GM12878 (cell line): ENCODE data around the gene HSD17B12. TPM values are rescaled to one million over a fixed set of nuclear protein-coding genes. Genes with fewer than 3 reads are reported as not detected.

Experiments
- BCL11A ChIP-seq: IDR thresholded peaks from 2 replicates; pipeline ENCODE4 v1.6.1; 2011; ENCODE audit warnings: low read depth, low read length
- BRCA1 ChIP-seq: IDR thresholded peaks from 2 replicates; pipeline ENCODE4 v1.6.1; 2011; ENCODE audit warnings: low read depth, low read length, improper control_type of control experiment
- CBFB ChIP-seq: IDR thresholded peaks from 2 replicates; pipeline ENCODE4 v1.6.1; 2016; ENCODE audit warnings: antibody characterized with exemption, low read depth
- CHD1 ChIP-seq: IDR thresholded peaks from 2 replicates; pipeline ENCODE4 v1.6.1; 2012; ENCODE audit warnings: low read depth, low read length, improper control_type of control experiment
- CHD4 ChIP-seq: fragments of 200-600 bp; sonication (generic); IDR thresholded peaks from 2 replicates; pipeline ENCODE4 v1.6.1; 2016; ENCODE audit warnings: mild to moderate bottlenecking
- ETV6 ChIP-seq, 2 experiments: fragments of 450-650 bp in 1 of 2; IDR thresholded peaks in 1 of 2; conservative IDR thresholded peaks in 1 of 2; 2 replicates each; pipeline ENCODE4 v1.6.1; 2014; ENCODE audit warnings: antibody characterized with exemption in 1 of 2, borderline replicate concordance in 1 of 2, low read depth in 1 of 2, mild to moderate bottlenecking in 1 of 2, moderate library complexity in 1 of 2
- JUNB ChIP-seq: IDR thresholded peaks from 2 replicates; pipeline ENCODE4 v1.6.1; 2016; ENCODE audit warnings: antibody characterized with exemption, mild to moderate bottlenecking
- MEF2B ChIP-seq: fragments of 450-650 bp; IDR thresholded peaks from 2 replicates; pipeline ENCODE4 v1.6.1; 2018; ENCODE audit warnings: mild to moderate bottlenecking, moderate library complexity; ENCODE audit not compliant: partially characterized antibody, poor library complexity, severe bottlenecking
- NFYA ChIP-seq: IDR thresholded peaks from 2 replicates; pipeline ENCODE4 v1.6.1; 2011; ENCODE audit warnings: low read depth, mild to moderate bottlenecking, low read length, improper control_type of control experiment, borderline replicate concordance
- NRF1 ChIP-seq: conservative IDR thresholded peaks from 2 replicates; pipeline ENCODE4 v1.6.1; 2011; ENCODE audit warnings: mild to moderate bottlenecking, low read depth, low read length, improper control_type of control experiment
- RAD21 ChIP-seq: IDR thresholded peaks from 2 replicates; pipeline ENCODE4 v1.6.1; 2011; ENCODE audit warnings: mild to moderate bottlenecking, low read depth, low read length, moderate library complexity; ENCODE audit not compliant: insufficient read depth
- RELA ChIP-seq: fragments of 450-650 bp; IDR thresholded peaks from 2 replicates; pipeline ENCODE4 v1.8.0; 2014; ENCODE audit warnings: borderline replicate concordance; ENCODE audit not compliant: partially characterized antibody
- RUNX3 ChIP-seq: IDR thresholded peaks from 2 replicates; pipeline ENCODE4 v1.6.1; 2012; ENCODE audit warnings: low read length, inconsistent platforms
- SIX5 ChIP-seq: IDR thresholded peaks from 2 replicates; pipeline ENCODE4 v1.6.1; 2011; ENCODE audit warnings: mild to moderate bottlenecking, low read depth, low read length, moderate library complexity; ENCODE audit not compliant: severe bottlenecking
- SMAD5 ChIP-seq: IDR thresholded peaks from 2 replicates; pipeline ENCODE4 v1.6.1; 2016; ENCODE audit warnings: antibody characterized with exemption, low read depth
- TAF1 ChIP-seq: IDR thresholded peaks from 2 replicates; pipeline ENCODE4 v1.6.1; 2011; ENCODE audit warnings: mild to moderate bottlenecking, low read depth, low read length, borderline replicate concordance
- TARDBP ChIP-seq: IDR thresholded peaks from 2 replicates; pipeline ENCODE4 v1.6.1; 2016; ENCODE audit warnings: borderline replicate concordance
- TCF12 ChIP-seq: IDR thresholded peaks from 2 replicates; pipeline ENCODE4 v1.6.1; 2011; ENCODE audit warnings: low read depth, mild to moderate bottlenecking, low read length
- ZNF24 ChIP-seq: fragments of 450-650 bp; IDR thresholded peaks from 2 replicates; pipeline ENCODE4 v1.6.1; 2017; ENCODE audit warnings: antibody characterized with exemption, mild to moderate bottlenecking
- ZNF384 ChIP-seq: IDR thresholded peaks from 2 replicates; pipeline ENCODE4 v1.6.1; 2012; ENCODE audit warnings: low read depth, mild to moderate bottlenecking, low read length, improper control_type of control experiment, borderline replicate concordance
- ZSCAN29 ChIP-seq: fragments of 450-650 bp; IDR thresholded peaks from 2 replicates; pipeline ENCODE4 v1.6.1; 2017; ENCODE audit warnings: mild to moderate bottlenecking, moderate library complexity
- polyA plus RNA-seq, 11 experiments: library from polyadenylated mRNA; depleted of rRNA in 4 of 11; unstranded in 6 of 11; stranded (reverse) in 5 of 11; fragments of >200 nt; fragmentation: Nextera tagmentation in 4 of 11; fragmentation: Illumina TruSeq in 1 of 11; extraction: Ambion mirVana in 4 of 11; extraction: Trizol in 1 of 11; gene quantifications; 1 replicate in 1 of 11; 2 replicates in 10 of 11; pipeline versions ENCODE4 v1.2.1 to v1.2.3, GENCODE V29; 2011 to 2016; ENCODE audit warnings: inconsistent platforms in 2 of 11, missing spikeins in 2 of 11, low read depth in 1 of 11
- total RNA-seq, 4 experiments: library from RNA; depleted of rRNA in 3 of 4; stranded (reverse); fragments of >200 nt in 3 of 4; fragmentation: Illumina TruSeq in 1 of 4; extraction: Trizol in 1 of 4; gene quantifications; 2 replicates each; pipeline versions ENCODE4 v1.2.1 to v1.2.3, GENCODE V29; 2013 to 2021
- TF ChIP-seq, protein P1 (sequence below): fragments of 150-350 bp; IDR thresholded peaks from 2 replicates; pipeline ENCODE4 v1.6.1; 2014; ENCODE audit warnings: mild to moderate bottlenecking, low read depth, low read length
- TF ChIP-seq, protein P2 (sequence below): IDR thresholded peaks from 2 replicates; pipeline ENCODE4 v1.6.1; 2012; ENCODE audit warnings: low read depth, low read length, improper control_type of control experiment
- TF ChIP-seq, protein P3 (sequence below): fragments of 450-650 bp; IDR thresholded peaks from 2 replicates; pipeline ENCODE4 v1.6.1; 2017; ENCODE audit warnings: mild to moderate bottlenecking, moderate library complexity
- TF ChIP-seq, protein P4 (sequence below): IDR thresholded peaks from 2 replicates; pipeline ENCODE4 v1.6.1; 2012; ENCODE audit warnings: low read depth, low read length, improper control_type of control experiment

Gene HSD17B12
- total and polyA plus RNA-seq, 10 of the 15 experiments (the other 5 are each of a cell fraction or from before 2014, with no cell fraction given): 23.6 to 88.0 (median 64.7) TPM

- TF ChIP-seq TARDBP: no peak
- TF ChIP-seq BCL11A: peak; percentile 99
- no peak for TF ChIP-seq CHD1
- peak; percentile 83 for TF ChIP-seq MEF2B
- TF ChIP-seq, protein P1, sequence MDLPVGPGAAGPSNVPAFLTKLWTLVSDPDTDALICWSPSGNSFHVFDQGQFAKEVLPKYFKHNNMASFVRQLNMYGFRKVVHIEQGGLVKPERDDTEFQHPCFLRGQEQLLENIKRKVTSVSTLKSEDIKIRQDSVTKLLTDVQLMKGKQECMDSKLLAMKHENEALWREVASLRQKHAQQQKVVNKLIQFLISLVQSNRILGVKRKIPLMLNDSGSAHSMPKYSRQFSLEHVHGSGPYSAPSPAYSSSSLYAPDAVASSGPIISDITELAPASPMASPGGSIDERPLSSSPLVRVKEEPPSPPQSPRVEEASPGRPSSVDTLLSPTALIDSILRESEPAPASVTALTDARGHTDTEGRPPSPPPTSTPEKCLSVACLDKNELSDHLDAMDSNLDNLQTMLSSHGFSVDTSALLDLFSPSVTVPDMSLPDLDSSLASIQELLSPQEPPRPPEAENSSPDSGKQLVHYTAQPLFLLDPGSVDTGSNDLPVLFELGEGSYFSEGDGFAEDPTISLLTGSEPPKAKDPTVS: no peak
- no peak for TF ChIP-seq SIX5
- TF ChIP-seq JUNB: peak; percentile 98
- TF ChIP-seq NRF1: no peak
- TF ChIP-seq ETV6 (conservative IDR thresholded peaks at IDR 0.05 in 1 of 2, IDR thresholded peaks at IDR 0.05 in 1 of 2; ENCODE audit: borderline replicate concordance in 1 of 2, low read depth in 1 of 2): peak in 1 of 2 experiments; percentile 80; a peak in 2 of 4 replicates
- no peak for TF ChIP-seq ZNF384
- no peak for TF ChIP-seq ZSCAN29
- TF ChIP-seq, protein P2, sequence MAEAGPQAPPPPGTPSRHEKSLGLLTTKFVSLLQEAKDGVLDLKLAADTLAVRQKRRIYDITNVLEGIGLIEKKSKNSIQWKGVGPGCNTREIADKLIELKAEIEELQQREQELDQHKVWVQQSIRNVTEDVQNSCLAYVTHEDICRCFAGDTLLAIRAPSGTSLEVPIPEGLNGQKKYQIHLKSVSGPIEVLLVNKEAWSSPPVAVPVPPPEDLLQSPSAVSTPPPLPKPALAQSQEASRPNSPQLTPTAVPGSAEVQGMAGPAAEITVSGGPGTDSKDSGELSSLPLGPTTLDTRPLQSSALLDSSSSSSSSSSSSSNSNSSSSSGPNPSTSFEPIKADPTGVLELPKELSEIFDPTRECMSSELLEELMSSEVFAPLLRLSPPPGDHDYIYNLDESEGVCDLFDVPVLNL: no peak
- TF ChIP-seq RELA: peak; percentile 24
- no peak for TF ChIP-seq RAD21
- TF ChIP-seq, protein P3, sequence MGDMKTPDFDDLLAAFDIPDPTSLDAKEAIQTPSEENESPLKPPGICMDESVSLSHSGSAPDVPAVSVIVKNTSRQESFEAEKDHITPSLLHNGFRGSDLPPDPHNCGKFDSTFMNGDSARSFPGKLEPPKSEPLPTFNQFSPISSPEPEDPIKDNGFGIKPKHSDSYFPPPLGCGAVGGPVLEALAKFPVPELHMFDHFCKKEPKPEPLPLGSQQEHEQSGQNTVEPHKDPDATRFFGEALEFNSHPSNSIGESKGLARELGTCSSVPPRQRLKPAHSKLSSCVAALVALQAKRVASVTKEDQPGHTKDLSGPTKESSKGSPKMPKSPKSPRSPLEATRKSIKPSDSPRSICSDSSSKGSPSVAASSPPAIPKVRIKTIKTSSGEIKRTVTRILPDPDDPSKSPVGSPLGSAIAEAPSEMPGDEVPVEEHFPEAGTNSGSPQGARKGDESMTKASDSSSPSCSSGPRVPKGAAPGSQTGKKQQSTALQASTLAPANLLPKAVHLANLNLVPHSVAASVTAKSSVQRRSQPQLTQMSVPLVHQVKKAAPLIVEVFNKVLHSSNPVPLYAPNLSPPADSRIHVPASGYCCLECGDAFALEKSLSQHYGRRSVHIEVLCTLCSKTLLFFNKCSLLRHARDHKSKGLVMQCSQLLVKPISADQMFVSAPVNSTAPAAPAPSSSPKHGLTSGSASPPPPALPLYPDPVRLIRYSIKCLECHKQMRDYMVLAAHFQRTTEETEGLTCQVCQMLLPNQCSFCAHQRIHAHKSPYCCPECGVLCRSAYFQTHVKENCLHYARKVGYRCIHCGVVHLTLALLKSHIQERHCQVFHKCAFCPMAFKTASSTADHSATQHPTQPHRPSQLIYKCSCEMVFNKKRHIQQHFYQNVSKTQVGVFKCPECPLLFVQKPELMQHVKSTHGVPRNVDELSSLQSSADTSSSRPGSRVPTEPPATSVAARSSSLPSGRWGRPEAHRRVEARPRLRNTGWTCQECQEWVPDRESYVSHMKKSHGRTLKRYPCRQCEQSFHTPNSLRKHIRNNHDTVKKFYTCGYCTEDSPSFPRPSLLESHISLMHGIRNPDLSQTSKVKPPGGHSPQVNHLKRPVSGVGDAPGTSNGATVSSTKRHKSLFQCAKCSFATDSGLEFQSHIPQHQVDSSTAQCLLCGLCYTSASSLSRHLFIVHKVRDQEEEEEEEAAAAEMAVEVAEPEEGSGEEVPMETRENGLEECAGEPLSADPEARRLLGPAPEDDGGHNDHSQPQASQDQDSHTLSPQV: no peak
- TF ChIP-seq ZNF24: peak; percentile 88
- no peak for TF ChIP-seq NFYA
- 0 out of 2 replicates have a peak, but pooled peaks have one; percentile 32 for TF ChIP-seq TCF12
- TF ChIP-seq RUNX3: peak; percentile 100
- TF ChIP-seq CHD4: no peak
- peak; percentile 96 for TF ChIP-seq CBFB
- TF ChIP-seq, protein P4, sequence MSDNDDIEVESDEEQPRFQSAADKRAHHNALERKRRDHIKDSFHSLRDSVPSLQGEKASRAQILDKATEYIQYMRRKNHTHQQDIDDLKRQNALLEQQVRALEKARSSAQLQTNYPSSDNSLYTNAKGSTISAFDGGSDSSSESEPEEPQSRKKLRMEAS: no peak
- TF ChIP-seq SMAD5: no peak
- no peak for TF ChIP-seq BRCA1
- TF ChIP-seq TAF1: no peak
Observed at GRCh38 chr11:43868852-43869567, 188.5 kb downstream of the HSD17B12 start (continued).
